H7 (cell line): ENCODE data around the gene TCF21. TPM values are rescaled to one million over a fixed set of nuclear protein-coding genes. Genes with fewer than 3 reads are reported as not detected.
"Not testable (repeated sequence)": the region's sequence is repeated elsewhere in the genome, so short reads cannot be mapped to it uniquely, and the experiment has no call there.

Source experiments
- DNase-seq: peaks from one replicate; pipeline ENCODE4 v3.0.0; 2012
- H3K27me3 ChIP-seq: 2 replicates; pipeline ENCODE4 v1.6.0; 2011; ENCODE audit warnings: mild to moderate bottlenecking, low read length; ENCODE audit not compliant: control insufficient read depth, insufficient read depth
- H3K36me3 ChIP-seq: replicated peaks from 2 replicates; pipeline ENCODE4 v1.5.1; 2011; ENCODE audit warnings: low read length; ENCODE audit not compliant: control insufficient read depth, insufficient read depth
- H3K4me3 ChIP-seq: 2 replicates; pipeline ENCODE4 v1.5.1; 2011; ENCODE audit warnings: low read depth, mild to moderate bottlenecking, control low read depth, low read length, moderate library complexity; ENCODE audit not compliant: insufficient read depth
- total RNA-seq: library from RNA; depleted of rRNA; stranded (reverse); fragments of >200 nt; shearing (Covaris generic); gene quantifications from 2 replicates; pipeline ENCODE4 v1.2.3, GENCODE V29; 2014; rRNA removed

Gene TCF21
- 0.03 TPM in 1 of 2 replicates, not detected in the other for total RNA-seq

GRCh38 chr6:133888929-133889556 lies at the start of gene TCF21:
TSS of gene TCF21 (plus strand) at chr6:133889113. CDS start at chr6:133889398, 285 bp downstream.
- DNase-seq: peak; percentile 80
- Histone ChIP-seq H3K36me3 (no peaks in the 10 kb centered on the region), H3K4me3 (peak within 1 kb of the TSS; percentile 63), H3K27me3 (peaks cover 69% of the 10 kb centered on the region)

GRCh38 chr6:133841176-133841575 lies 47.7 kb upstream of the TCF21 start:
- Histone ChIP-seq H3K36me3 (no peaks in the 10 kb centered on the region), H3K4me3 (no peak overlapping the region), H3K27me3 (no peaks in the 10 kb centered on the region)
- no peak for DNase-seq

GRCh38 chr6:133843098-133843497 lies 45.8 kb upstream of the TCF21 start:
- no peaks in the 10 kb centered on the region for H3K27me3 ChIP-seq
- no peak overlapping the region for H3K4me3 ChIP-seq
- no peaks in the 10 kb centered on the region for H3K36me3 ChIP-seq
- no peak for DNase-seq

- Histone ChIP-seq H3K36me3 (no peaks in the 10 kb centered on the region), H3K4me3 (no peak overlapping the region), H3K27me3 (no peaks in the 10 kb centered on the region)
- DNase-seq: no peak
Measured at GRCh38 chr6:133844709-133845108, 44.2 kb upstream of the TCF21 start.

- DNase-seq: no peak
- Histone ChIP-seq H3K36me3 (no peaks in the 10 kb centered on the region), H3K27me3 (peaks cover 41% of the 10 kb centered on the region), H3K4me3 (peak overlapping the region; percentile 64)
Measured at GRCh38 chr6:133854041-133854363, 34.9 kb upstream of the TCF21 start.

GRCh38 chr6:133854364-133855275 lies 34.3 kb upstream of the TCF21 start:
- peak; percentile 64 for DNase-seq
- H3K36me3 ChIP-seq: no peaks in the 10 kb centered on the region
- peak overlapping the region; percentile 64 for H3K4me3 ChIP-seq
- peaks cover 41% of the 10 kb centered on the region for H3K27me3 ChIP-seq

GRCh38 chr6:133855276-133855990 lies 33.5 kb upstream of the TCF21 start:
- no peaks in the 10 kb centered on the region for H3K36me3 ChIP-seq
- H3K4me3 ChIP-seq: peak overlapping the region; percentile 64
- peaks cover 41% of the 10 kb centered on the region for H3K27me3 ChIP-seq
- no peak for DNase-seq

GRCh38 chr6:133855991-133856370 lies 32.9 kb upstream of the TCF21 start:
- Histone ChIP-seq H3K27me3 (peaks cover 41% of the 10 kb centered on the region), H3K36me3 (no peaks in the 10 kb centered on the region), H3K4me3 (no peak overlapping the region)
- DNase-seq: peak; percentile 12

DNA sequence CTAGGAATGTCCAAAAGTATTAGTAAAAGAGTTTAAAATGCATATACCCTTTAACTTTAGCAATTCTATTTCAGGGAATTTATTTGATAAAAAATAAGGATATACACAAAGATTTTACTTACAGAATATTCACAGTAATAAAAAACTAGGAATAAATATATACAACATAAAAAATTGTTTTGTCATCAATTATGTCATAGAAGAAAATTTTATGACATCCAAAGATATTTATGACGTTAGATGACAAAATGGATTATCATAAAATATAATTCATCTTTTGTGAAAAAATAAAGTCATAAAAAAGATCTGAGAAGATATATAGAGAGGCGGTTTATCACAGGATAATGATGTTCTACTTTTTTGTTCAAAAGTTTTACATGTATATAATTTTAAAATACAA lies 32.0 kb upstream of the TCF21 start:
- DNase-seq: no peak
- H3K36me3 ChIP-seq: no peaks in the 10 kb centered on the region
- peaks cover 41% of the 10 kb centered on the region for H3K27me3 ChIP-seq
- no peak overlapping the region for H3K4me3 ChIP-seq

DNA sequence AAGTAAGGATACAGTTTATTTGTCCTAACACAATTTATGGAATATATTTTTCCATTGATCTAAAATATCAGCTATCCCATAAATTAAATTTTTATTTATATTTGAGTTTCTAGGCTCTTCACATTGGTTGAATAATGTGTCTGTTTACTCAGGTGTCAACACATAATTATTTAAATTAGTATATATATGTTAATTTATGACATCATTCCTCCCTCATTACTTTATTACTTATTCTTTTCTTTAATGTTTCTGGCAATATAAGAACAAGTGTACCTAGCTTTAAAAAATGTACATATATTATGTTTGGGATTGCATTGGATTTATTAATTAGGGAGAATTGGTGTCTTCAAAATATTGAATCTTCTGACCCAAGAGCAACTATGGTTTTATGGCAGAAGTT lies 31.2 kb upstream of the TCF21 start:
- DNase-seq: no peak
- Histone ChIP-seq H3K4me3 (no peak overlapping the region), H3K27me3 (peaks cover 40% of the 10 kb centered on the region), H3K36me3 (no peaks in the 10 kb centered on the region)

- H3K27me3 ChIP-seq, H3K4me3 ChIP-seq, DNase-seq, H3K36me3 ChIP-seq: not testable (repeated sequence)
Measured at GRCh38 chr6:133861337-133861736, 27.6 kb upstream of the TCF21 start.

DNA sequence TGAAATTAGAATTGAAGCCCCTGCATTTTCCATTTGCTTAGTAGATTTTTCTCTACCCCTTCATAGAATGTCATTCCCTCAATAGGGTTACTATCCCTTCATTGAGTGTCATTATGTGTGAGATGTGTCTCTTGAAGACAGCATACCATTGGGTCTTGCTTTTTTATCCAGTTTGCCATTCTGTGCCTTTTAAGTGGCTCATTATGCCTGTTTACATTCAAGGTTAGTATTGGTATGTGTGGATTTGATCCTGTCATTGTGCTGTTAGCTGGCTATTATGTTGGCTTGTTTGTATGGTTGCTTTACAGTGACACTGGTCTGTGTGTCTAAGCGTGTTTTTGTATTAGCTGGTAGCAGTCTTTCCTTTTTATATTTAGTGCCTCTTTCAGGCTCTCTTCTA lies 25.7 kb upstream of the TCF21 start:
- Histone ChIP-seq H3K27me3 (no peaks in the 10 kb centered on the region), H3K36me3 (no peaks in the 10 kb centered on the region), H3K4me3 (no peak overlapping the region)
- no peak for DNase-seq

- Histone ChIP-seq H3K27me3 (no peaks in the 10 kb centered on the region), H3K36me3 (no peaks in the 10 kb centered on the region), H3K4me3 (no peak overlapping the region)
- DNase-seq: no peak
Measured at GRCh38 chr6:133865680-133866079, 23.2 kb upstream of the TCF21 start.

DNA sequence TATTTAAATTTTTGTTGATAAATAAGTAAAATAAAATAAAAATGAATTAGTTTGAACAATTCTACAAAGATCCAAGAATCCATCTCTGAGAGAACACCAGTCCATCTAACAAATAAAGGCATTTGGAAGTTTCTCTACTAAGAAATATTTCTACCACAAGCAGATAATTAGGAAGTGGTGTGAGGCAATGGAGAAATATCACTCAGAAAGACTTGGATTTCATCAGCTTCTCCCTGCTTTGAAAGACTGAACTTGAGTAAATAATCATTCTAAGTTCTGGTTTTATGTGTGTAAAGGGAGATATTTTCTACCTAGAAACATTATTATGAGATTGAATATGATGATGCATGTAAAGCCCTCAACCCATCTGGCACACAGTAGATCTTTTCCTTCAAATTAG lies 17.8 kb upstream of the TCF21 start:
- Histone ChIP-seq H3K4me3 (no peak overlapping the region), H3K27me3 (no peaks in the 10 kb centered on the region), H3K36me3 (no peaks in the 10 kb centered on the region)
- no peak for DNase-seq

DNA sequence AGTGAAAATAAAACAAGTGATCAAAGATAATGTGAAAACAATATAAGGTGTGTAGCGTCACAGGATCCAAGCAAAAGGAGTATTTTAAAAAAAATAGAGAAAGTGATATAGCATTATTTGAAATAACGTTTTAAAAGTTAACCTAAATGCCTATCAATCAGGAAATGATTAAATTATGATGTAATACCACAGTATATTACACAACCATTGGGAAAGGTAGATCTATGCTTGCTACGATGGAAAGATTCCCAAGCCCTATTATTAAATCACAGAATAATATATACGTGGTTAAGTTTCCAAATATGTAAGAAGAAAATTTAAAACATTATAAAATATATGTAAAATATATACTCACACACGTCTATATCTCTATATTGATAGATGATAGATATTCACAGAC lies 15.4 kb upstream of the TCF21 start:
- Histone ChIP-seq H3K4me3 (no peak overlapping the region), H3K27me3 (no peaks in the 10 kb centered on the region), H3K36me3 (no peaks in the 10 kb centered on the region)
- no peak for DNase-seq
